Activated B cell treated with CpG ODN at 0.5 μM for 24 hours (primary cell): ENCODE results near the gene PSME3IP1. TPM values are rescaled to one million over a fixed set of nuclear protein-coding genes. Genes with fewer than 3 reads are reported as not detected.
A peak's percentile ranks its signal among the peaks of the same experiment; 100 is the strongest.

ENCODE experiments used
- ATAC-seq: fragments of 200-7000 bp; cut with Tn5 transposase; one replicate; pipeline ENCODE4 v1.10.0; 2021; ENCODE audit warnings: low read depth, mild to moderate bottlenecking, moderate library complexity
- CTCF ChIA-PET: fragments of 350-600 bp; sonication (Branson Sonifier 250); formaldehyde crosslinking; loops from one replicate; lab custom pipeline; 2021; ENCODE audit warnings: antibody characterized with exemption; lab: Charles Lee
- POLR2A ChIA-PET: fragments of 350-600 bp; sonication (Branson Sonifier 250); formaldehyde crosslinking; loops from one replicate; lab custom pipeline; 2021; ENCODE audit warnings: antibody characterized with exemption; lab: Charles Lee
- DNase-seq: peaks from one replicate; pipeline ENCODE4 v3.0.0; 2022
- H3K27ac Mint-ChIP-seq: one replicate; pipeline ENCODE4 v1.8.0; 2020; ENCODE audit warnings: mixed read lengths
- H3K27me3 Mint-ChIP-seq: one replicate; pipeline ENCODE4 v1.8.0; 2021; ENCODE audit warnings: mixed read lengths
- H3K36me3 Mint-ChIP-seq: one replicate; pipeline ENCODE4 v1.8.0; 2021; ENCODE audit warnings: low read depth, mixed read lengths
- H3K4me1 Mint-ChIP-seq: one replicate; pipeline ENCODE4 v1.8.0; 2021; ENCODE audit warnings: mixed read lengths
- H3K4me3 Mint-ChIP-seq: one replicate; pipeline ENCODE4 v1.8.0; 2020; ENCODE audit warnings: mild to moderate bottlenecking, mixed read lengths
- H3K9me3 Mint-ChIP-seq: one replicate; pipeline ENCODE4 v1.8.0; 2020; ENCODE audit warnings: mixed read lengths
- intact Hi-C: fragments of 100-400 bp; cut with micrococcal nuclease; formaldehyde crosslinking; loops from one replicate; pipeline ENCODE4 v1.15.1; 2024
- total RNA-seq: library from RNA; stranded (reverse); gene quantifications from 2 replicates; pipeline ENCODE4 v1.2.3, GENCODE V29; 2022
- TF ChIP-seq, protein P1 (sequence below): fragments of 200-600 bp; IDR thresholded peaks from one replicate; pipeline ENCODE4 v1.8.0; 2022; ENCODE audit warnings: antibody characterized with exemption, mild to moderate bottlenecking

The PSME3IP1 gene
- total RNA-seq, 1 donor from 2014 or later = 147 TPM

DNA sequence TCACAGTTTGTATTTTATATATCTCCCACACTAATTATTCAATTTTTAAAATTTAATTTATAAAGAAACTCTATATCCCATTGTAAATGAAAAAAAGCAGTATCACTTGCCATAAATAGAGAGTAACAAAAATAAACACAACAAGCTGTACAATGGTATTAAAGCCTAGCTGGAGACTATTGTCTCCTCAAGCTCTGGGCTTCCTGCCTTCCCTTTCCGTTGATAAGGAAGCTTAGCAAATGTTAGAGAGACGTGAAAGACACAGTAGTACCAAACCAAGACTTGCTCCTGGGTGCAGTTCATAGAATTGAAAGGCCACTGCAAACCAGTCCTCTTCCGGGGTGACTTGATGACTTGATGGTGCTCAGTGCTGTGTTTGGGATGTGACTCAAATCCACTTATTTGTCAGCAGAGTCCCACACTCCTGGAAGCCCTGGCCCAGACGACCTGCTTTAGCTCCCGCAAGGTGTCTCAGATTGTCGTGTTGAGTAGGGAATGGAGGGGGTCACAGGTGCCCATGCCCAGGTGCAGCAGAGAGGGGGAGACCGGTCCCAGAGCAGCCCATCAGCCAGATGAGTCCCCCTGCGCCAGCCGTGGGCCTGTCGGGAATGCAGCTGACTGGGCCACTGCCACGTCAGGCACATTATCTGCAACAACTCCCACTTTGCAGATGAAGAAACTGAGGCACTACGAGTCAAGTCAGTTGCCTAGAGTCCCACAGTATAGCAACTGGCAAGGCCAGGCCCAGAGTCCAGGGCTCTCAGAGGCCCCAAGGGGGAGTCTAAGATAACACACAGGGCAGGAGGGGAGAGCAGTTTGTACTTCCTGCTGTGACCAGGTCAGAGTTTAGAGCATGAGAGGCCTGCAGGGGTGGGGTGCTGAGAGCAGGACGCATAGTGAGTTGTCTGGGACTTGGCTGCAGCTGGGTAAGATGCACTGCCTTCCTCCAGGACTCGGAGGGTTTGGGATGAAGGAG is 40.5 kb downstream of the PSME3IP1 start:
- Mint-ChIP-seq H3K36me3 (no peaks in the 10 kb centered on the region), H3K4me3 (no peak overlapping the region), H3K9me3 (no peaks in the 10 kb centered on the region), H3K4me1 (peaks cover 39% of the 10 kb centered on the region), H3K27me3 (no peaks in the 10 kb centered on the region), H3K27ac (no peak overlapping the region)
- intact Hi-C loops = no loop called here
- ChIA-PET POLR2A (no interaction called here), CTCF (interaction anchor here (1.2 kb wide), 1 partner anchor 59 kb away, joined by 3 read pairs; no protein-coding TSS in a partner anchor)
- DNase-seq (no peak), ATAC-seq (no peak)
- TF ChIP-seq, protein P1, sequence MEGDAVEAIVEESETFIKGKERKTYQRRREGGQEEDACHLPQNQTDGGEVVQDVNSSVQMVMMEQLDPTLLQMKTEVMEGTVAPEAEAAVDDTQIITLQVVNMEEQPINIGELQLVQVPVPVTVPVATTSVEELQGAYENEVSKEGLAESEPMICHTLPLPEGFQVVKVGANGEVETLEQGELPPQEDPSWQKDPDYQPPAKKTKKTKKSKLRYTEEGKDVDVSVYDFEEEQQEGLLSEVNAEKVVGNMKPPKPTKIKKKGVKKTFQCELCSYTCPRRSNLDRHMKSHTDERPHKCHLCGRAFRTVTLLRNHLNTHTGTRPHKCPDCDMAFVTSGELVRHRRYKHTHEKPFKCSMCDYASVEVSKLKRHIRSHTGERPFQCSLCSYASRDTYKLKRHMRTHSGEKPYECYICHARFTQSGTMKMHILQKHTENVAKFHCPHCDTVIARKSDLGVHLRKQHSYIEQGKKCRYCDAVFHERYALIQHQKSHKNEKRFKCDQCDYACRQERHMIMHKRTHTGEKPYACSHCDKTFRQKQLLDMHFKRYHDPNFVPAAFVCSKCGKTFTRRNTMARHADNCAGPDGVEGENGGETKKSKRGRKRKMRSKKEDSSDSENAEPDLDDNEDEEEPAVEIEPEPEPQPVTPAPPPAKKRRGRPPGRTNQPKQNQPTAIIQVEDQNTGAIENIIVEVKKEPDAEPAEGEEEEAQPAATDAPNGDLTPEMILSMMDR = no peak

DNA sequence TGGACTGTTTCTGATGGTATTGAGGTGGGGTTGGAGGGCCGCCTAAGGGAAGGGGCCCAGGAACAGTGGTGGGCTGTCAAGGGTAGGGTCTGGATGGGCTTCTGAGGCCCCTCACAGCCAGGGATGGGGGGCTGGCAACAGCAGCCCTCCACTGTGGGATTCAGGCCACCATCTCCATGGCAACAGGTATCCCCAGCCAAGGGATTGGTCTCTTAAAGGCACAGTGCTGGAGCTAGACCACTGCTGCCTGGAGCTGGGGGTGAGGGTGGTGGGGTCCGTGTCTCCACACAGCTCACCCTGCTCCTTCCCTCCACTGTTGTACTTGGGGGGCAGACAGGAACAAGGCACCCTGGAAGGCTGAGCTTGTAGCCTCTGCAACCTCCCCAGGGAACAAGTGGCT is 41.8 kb downstream of the PSME3IP1 start:
- no peaks in the 10 kb centered on the region for H3K27me3 Mint-ChIP-seq
- no peak overlapping the region for H3K27ac Mint-ChIP-seq
- ATAC-seq = no peak
- intact Hi-C loops = no loop called here
- no peak overlapping the region for H3K4me3 Mint-ChIP-seq
- ChIA-PET POLR2A (no interaction called here), CTCF (no interaction called here)
- TF ChIP-seq, protein P1 = no peak
- DNase-seq = no peak
- no peaks in the 10 kb centered on the region for H3K36me3 Mint-ChIP-seq
- peaks cover 50% of the 10 kb centered on the region for H3K4me1 Mint-ChIP-seq
- no peaks in the 10 kb centered on the region for H3K9me3 Mint-ChIP-seq

DNA sequence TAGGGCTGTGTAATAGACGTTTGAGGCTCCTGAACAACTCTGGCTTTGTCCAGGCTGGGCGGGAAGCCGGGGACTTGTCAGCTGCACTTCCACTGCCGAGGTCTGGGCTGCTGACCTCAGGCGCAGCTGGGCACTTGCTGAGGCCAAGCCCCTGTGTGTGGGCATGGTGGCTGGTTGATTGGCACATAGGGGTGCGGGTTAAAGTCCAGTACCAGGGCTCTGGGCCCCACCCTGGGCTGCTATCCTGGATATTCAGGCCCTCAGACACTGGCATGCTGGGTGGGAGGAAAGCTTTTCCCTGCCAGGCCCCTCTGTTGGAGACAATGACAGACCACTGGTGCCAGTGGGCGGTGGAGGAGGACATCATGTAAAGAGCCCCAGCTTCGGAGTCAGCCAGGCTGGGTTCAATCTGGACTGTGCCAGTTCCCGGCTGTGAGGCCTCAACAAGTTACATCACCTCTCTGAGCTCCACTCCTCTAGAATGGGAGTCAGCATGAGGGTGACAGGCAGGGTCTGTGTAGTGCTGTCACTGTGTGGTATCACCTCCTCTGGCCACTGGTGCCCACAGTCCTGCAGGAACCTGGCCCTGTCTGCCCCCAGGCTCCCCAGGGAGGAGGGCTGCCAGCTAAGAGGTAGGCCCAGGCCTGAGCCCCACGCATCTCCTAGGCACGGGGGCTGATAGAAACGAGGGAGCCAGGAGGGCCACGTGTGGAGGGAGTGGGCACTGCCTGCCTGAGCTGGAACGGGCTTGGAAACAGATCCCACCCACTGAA is 42.5 kb downstream of the PSME3IP1 start:
- Mint-ChIP-seq H3K27ac (no peak overlapping the region), H3K27me3 (no peaks in the 10 kb centered on the region), H3K4me3 (no peak overlapping the region), H3K36me3 (no peaks in the 10 kb centered on the region), H3K9me3 (no peaks in the 10 kb centered on the region), H3K4me1 (peaks cover 47% of the 10 kb centered on the region)
- CTCF ChIA-PET = no interaction called here
- DNase-seq (no peak), ATAC-seq (no peak)
- POLR2A ChIA-PET = interaction anchor here (1.5 kb wide), 1 partner anchor 97 kb away, joined by 3 read pairs; no protein-coding TSS in a partner anchor
- TF ChIP-seq, protein P1 = no peak
- intact Hi-C loops = no loop called here

DNA sequence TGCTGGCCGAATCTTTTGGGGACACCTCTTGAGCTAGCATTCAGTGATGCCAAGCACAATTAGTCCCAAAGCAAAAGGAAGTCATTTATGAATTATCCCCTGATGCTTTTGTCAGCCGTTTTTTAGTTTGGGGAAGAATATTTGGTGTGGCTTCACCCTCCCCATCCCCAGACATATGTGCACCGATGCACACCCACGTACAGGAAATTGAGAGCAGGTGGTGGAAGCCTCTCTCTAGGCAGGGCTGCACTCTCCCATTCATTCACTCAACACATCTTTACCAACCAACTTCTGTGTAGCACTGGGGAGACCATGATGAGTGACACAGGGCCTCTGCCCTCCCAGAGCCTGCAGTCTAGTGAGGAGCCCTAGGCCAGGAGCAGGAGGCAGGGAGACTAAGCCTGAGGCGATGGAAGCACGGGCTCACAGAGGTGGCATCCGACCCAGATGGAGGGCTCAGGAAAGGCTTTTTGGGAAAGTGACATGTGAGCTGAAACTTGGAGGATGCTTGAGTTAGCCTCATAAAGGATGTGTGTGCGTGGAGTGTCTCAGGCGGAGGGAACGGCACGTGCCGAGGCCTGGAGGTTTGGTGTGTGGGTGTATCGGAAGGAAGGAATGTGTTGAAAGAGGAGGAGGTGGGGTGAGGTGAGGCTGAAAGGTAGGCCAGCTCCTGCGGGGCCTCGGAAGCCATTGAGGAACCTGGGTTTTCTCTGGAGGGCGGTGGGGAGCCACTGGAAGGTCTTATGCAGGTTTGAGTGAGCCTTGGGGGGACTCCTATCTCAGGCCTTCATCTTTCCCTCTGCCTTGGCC is 43.8 kb downstream of the PSME3IP1 start:
- intact Hi-C loops = no loop called here
- peak; percentile 74 for ATAC-seq
- H3K36me3 Mint-ChIP-seq = no peaks in the 10 kb centered on the region
- no peaks in the 10 kb centered on the region for H3K9me3 Mint-ChIP-seq
- H3K27me3 Mint-ChIP-seq = no peaks in the 10 kb centered on the region
- H3K4me3 Mint-ChIP-seq = peak overlapping the region; percentile 29
- ChIA-PET CTCF (no interaction called here), POLR2A (interaction anchor here (0.6 to 1.5 kb wide), 3 partner anchors 13 to 98 kb away, joined by 3 read pairs; partner anchors contain the start of genes PSME3IP1 and RSPRY1)
- DNase-seq = no peak
- TF ChIP-seq, protein P1 = no peak
- H3K27ac Mint-ChIP-seq = peak overlapping the region; percentile 32
- peaks cover 36% of the 10 kb centered on the region for H3K4me1 Mint-ChIP-seq
